Naive B cell (primary cell): Measurements from ENCODE around the gene LPAR1. TPM values are rescaled to one million over a fixed set of nuclear protein-coding genes. Genes with fewer than 3 reads are reported as not detected.
A peak's percentile ranks its signal among the peaks of the same experiment; 100 is the strongest.

ENCODE experiments used
- ATAC-seq, 2 donors: fragments of 150-1000 bp; cut with Tn5 transposase; 2 replicates each; pipeline ENCODE4 v1.10.0; 2021; ENCODE audit warnings: low read depth in 2 of 2, mild to moderate bottlenecking in 2 of 2, moderate library complexity in 2 of 2
- DNase-seq: peaks from one replicate; pipeline ENCODE4 v3.0.0; 2022
- H3K27ac Mint-ChIP-seq, 6 donors: one replicate each; pipeline ENCODE4 v1.8.0; 2020 to 2022; ENCODE audit warnings: mild to moderate bottlenecking in 6 of 6, mixed read lengths in 6 of 6, moderate library complexity in 5 of 6, inconsistent platforms in 2 of 6
- H3K27me3 Mint-ChIP-seq, 3 donors: one replicate each; pipeline ENCODE4 v1.8.0; 2021 to 2022; ENCODE audit warnings: mixed read lengths in 3 of 3, mild to moderate bottlenecking in 1 of 3
- H3K36me3 Mint-ChIP-seq, 2 donors: one replicate each; pipeline ENCODE4 v1.8.0; 2020 to 2022; ENCODE audit warnings: mixed read lengths in 2 of 2, inconsistent platforms in 1 of 2, mild to moderate bottlenecking in 1 of 2
- H3K4me1 Mint-ChIP-seq, 3 donors: one replicate each; pipeline ENCODE4 v1.8.0; 2020 to 2022; ENCODE audit warnings: mixed read lengths in 3 of 3, inconsistent platforms in 1 of 3, mild to moderate bottlenecking in 1 of 3, moderate library complexity in 1 of 3
- H3K4me3 Mint-ChIP-seq, 8 donors: one replicate each; pipeline ENCODE4 v1.8.0; 2020 to 2022; ENCODE audit warnings: mild to moderate bottlenecking in 8 of 8, mixed read lengths in 8 of 8, moderate library complexity in 8 of 8, inconsistent platforms in 2 of 8
- H3K9me3 Mint-ChIP-seq, 7 donors: one replicate each; pipeline ENCODE4 v1.8.0; 2020 to 2022; ENCODE audit warnings: mixed read lengths in 7 of 7, mild to moderate bottlenecking in 5 of 7, inconsistent platforms in 2 of 7, moderate library complexity in 1 of 7
- polyA plus RNA-seq, 6 donors: library from polyadenylated mRNA; unstranded; fragments of 300-500 nt; fragmentation: Illumina TruSeq; gene quantifications; one replicate each; pipeline ENCODE4 v1.2.3, GENCODE V29; 2021; ENCODE audit warnings: low read depth in 6 of 6

The LPAR1 gene
- polyA plus RNA-seq, 6 donors from 2014 or later: not detected

DNA sequence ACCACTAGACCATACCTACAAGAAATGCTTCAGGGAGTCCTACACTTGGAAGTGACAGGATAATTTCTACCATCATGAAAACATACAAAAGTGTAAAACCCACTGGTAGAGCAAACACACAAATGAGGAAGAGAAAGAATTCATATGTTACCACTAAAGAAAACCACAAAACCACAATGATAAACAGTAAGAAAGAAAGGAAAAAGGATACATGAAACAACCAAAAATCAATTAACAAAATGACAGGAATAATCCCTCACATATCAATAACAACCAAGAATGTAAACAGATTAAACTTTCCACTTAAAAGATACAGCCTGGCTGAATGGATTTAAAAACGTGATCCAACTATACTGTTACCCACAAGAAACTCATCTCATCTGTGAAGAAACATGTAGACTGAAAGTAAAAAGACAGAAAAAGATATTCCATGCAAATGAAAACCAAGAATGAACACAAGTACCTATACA lies 83.4 kb downstream of the LPAR1 start:
- Mint-ChIP-seq H3K36me3 (peaks cover 0 to 27% of the 10 kb centered on the region in 2 donors), H3K4me3 (peak overlapping the region in 1 of 8 donors; percentile 7), H3K27me3 (no peaks in the 10 kb centered on the region), H3K9me3 (peaks cover 13 to 53% (median 30%) of the 10 kb centered on the region in 7 donors), H3K4me1 (peaks cover 3 to 12% (median 11%) of the 10 kb centered on the region in 3 donors), H3K27ac (peak overlapping the region in 1 of 6 donors; percentile 38)
- DNase-seq (no peak), ATAC-seq (no peak)

DNA sequence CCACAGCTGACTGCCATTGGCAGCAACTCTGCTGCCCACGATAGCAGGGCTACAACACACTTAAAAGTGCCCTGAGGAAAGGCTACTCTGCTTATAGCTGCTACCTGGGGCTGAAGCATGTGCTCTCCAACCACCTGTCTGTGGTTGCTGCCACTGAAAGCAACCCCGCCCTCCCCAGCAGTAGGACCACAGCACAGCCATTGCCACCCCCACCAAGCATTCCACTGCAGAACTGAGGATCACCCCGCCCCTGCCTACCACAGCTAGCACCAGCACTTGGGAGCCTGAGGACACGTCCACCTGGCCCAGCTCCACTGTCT lies 85.8 kb downstream of the LPAR1 start:
- peaks cover 0 to 27% of the 10 kb centered on the region in 2 donors for H3K36me3 Mint-ChIP-seq
- H3K27me3 Mint-ChIP-seq: no peaks in the 10 kb centered on the region
- peaks cover 3 to 12% (median 11%) of the 10 kb centered on the region in 3 donors for H3K4me1 Mint-ChIP-seq
- DNase-seq (no peak), ATAC-seq (no peak)
- peaks cover 10 to 37% (median 21%) of the 10 kb centered on the region in 7 donors for H3K9me3 Mint-ChIP-seq
- peak overlapping the region in 2 of 8 donors; percentile 22 to 55 for H3K4me3 Mint-ChIP-seq
- no peak overlapping the region for H3K27ac Mint-ChIP-seq

DNA sequence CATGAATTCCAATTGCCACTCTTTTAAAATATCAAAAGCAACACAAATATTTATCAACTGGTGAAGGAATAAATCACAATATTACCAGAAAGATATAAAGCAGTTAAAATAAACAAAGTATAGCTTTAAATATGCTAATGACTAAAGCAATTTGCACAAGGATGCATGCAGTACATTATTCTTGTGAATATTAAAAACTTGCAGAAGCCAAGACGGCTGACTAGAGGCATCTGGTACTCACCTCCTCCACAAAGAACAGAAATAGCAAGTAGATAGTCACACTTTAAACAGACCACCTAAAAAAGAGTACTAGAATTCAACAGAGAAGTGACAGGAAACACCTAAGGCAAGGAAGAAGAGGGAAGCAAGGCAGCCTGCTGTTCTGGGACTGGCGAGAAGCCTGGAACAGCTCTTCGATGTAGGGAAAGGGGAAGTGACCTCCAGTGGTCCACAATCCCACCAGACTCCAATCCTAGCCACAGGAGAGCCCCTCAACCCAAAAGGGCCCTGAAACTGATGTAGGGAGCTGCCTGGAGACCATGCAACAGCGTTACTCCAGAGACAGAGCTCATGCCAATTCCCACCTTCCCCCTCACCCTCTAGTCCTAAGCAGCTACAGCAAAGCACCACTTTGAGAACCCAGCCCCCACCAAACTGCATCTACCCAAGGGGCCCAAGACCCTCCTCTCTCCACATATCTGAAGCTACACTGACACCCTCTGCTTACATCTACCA lies 86.3 kb downstream of the LPAR1 start:
- H3K9me3 Mint-ChIP-seq: peaks cover 10 to 35% (median 20%) of the 10 kb centered on the region in 7 donors
- peaks cover 0 to 27% of the 10 kb centered on the region in 2 donors for H3K36me3 Mint-ChIP-seq
- no peak for ATAC-seq
- H3K4me3 Mint-ChIP-seq: peak overlapping the region in 2 of 8 donors; percentile 17 to 55
- no peaks in the 10 kb centered on the region for H3K27me3 Mint-ChIP-seq
- no peak for DNase-seq
- H3K4me1 Mint-ChIP-seq: peaks cover 3 to 12% (median 11%) of the 10 kb centered on the region in 3 donors
- peak overlapping the region in 1 of 6 donors; percentile 41 for H3K27ac Mint-ChIP-seq

DNA sequence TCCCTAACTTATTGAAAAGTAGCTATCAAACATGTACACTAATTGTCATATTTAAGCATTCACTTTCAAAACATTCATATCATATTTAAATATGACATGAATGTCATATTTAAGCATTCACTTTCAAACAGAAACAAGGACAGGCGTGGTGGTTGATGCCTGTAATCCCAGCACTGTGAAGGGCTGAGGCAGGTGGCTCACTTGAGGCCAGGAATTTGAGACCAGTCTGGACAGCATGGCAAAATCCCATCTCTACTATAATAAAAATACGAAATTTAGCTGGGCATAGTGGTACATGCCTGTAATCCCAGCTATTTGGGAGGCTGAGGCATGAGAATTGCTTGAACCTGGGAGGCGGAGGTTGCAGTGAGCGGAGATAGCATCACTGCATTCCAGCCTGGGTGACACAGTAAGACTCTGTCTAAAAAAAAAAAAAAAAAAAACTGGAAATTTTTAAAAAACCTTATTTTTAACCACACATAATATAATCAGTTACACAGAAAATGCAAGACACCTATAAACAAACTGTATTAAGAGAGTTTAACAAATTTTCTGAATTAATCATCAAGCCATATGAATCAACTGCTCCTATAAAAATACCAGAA lies 88.1 kb downstream of the LPAR1 start:
- H3K4me3 Mint-ChIP-seq: no peak overlapping the region
- peaks cover 0 to 4% (median 0%) of the 10 kb centered on the region in 3 donors for H3K27me3 Mint-ChIP-seq
- DNase-seq (no peak), ATAC-seq (no peak)
- H3K9me3 Mint-ChIP-seq: peaks cover 10 to 23% (median 14%) of the 10 kb centered on the region in 7 donors
- H3K27ac Mint-ChIP-seq: no peak overlapping the region
- peaks cover 0 to 27% of the 10 kb centered on the region in 2 donors for H3K36me3 Mint-ChIP-seq
- H3K4me1 Mint-ChIP-seq: peaks cover 3 to 12% (median 10%) of the 10 kb centered on the region in 3 donors

DNA sequence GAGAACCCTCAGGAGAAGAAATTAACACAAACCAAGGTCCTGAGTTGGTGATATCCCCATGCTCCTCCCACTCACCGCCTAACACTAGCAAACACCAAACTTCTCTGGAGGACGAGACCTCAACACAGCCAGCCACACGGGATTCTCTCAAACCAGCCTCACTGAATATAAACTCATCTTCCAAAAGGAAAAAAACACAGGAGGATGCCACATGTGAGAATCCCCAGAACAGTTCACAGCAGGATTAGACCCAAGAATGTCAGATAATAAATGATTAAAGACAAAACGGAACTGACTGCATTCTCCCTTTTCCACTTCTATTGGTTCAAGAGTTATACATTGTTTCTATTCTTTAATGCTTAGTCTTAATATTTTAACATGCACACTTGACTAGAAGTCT lies 89.2 kb downstream of the LPAR1 start:
- Mint-ChIP-seq H3K4me3 (no peak overlapping the region), H3K27ac (no peak overlapping the region), H3K9me3 (peaks cover 3 to 15% (median 6%) of the 10 kb centered on the region in 7 donors), H3K36me3 (peaks cover 0 to 19% of the 10 kb centered on the region in 2 donors), H3K27me3 (peaks cover 0 to 4% (median 0%) of the 10 kb centered on the region in 3 donors), H3K4me1 (peaks cover 0 to 8% (median 3%) of the 10 kb centered on the region in 3 donors)
- ATAC-seq (no peak), DNase-seq (no peak)

DNA sequence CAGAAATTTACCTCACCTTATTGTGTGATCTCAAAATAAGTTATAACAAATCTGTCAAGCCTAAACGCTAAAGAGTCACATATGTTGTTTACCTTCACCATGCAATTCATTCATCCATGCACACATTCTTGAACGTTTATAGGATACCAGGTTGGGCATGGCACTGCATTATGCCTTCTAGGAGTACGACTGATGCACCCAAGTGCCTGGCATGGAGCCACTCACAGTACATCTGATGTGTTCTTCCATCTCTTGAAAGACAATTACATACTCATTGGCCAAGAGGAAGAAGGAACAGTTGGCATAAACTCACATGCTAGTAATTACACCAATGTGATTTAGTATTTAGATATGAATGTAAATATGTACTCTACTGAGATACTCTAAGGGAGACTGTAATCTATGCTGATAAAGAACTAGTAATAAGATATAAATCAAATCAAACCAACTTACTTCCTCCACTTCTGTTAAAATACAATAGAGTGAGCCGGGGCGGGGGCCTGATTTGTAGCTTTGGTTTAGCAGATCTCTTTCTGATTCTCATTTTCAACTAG lies 90.7 kb downstream of the LPAR1 start:
- ATAC-seq: no peak
- H3K27me3 Mint-ChIP-seq: peaks cover 0 to 4% (median 0%) of the 10 kb centered on the region in 3 donors
- H3K9me3 Mint-ChIP-seq: peaks cover 0 to 4% (median 0%) of the 10 kb centered on the region in 7 donors
- H3K27ac Mint-ChIP-seq: no peak overlapping the region
- H3K4me3 Mint-ChIP-seq: no peak overlapping the region
- no peak for DNase-seq
- H3K4me1 Mint-ChIP-seq: peaks cover 0 to 8% (median 3%) of the 10 kb centered on the region in 3 donors
- peaks cover 0 to 4% of the 10 kb centered on the region in 2 donors for H3K36me3 Mint-ChIP-seq

DNA sequence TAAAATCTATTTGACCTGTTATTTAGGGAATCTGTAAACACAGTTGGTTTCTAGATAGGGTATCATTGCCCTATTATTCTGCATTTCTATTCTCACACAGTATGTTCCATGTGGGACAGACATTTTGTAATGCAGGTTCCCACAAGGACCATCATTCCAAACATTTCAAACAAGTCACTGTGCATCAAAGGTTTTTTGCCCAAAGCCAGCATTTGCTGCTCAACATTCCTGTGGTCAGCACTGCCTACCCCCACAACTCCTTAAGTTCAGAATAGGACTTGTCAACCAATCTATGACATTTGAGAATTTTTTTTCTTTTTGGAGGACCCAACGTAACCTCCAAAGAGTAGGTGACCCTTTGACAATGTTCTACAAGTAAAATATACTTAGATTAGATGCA lies 95.7 kb downstream of the LPAR1 start:
- Mint-ChIP-seq H3K27ac (no peak overlapping the region), H3K9me3 (peaks cover 0 to 2% (median 0%) of the 10 kb centered on the region in 7 donors), H3K36me3 (no peaks in the 10 kb centered on the region), H3K27me3 (peaks cover 0 to 4% (median 0%) of the 10 kb centered on the region in 3 donors), H3K4me1 (peaks cover 2 to 8% (median 6%) of the 10 kb centered on the region in 3 donors), H3K4me3 (no peak overlapping the region)
- no peak for DNase-seq
- ATAC-seq: no peak

DNA sequence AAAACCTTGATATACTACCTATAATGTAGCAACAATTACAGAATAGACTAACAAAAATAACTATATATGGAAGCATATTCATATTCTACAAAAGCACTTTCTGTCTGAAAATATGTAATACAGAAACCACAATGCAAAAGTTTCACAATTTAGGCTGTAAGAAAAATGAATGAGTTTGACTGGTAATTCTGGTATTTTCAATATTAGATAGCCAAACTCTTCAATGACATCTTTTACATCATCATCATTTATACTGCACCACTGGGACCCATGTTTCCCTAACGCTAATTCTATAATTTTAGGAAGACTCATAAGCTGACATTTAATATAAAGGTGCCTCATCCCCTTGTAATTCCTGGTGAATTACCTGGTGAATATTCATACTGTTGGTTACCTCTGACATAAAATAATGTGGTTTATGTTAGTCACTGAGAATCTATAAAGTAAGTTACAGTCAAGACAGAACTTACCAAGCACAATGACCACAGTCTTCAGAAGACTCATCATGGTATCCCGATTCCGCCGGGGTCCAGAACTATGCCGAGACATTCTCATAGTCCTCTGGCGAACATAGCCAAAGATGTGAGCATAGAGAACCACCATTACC lies 97.2 kb downstream of the LPAR1 start:
- no peak overlapping the region for H3K27ac Mint-ChIP-seq
- peaks cover 0 to 4% (median 0%) of the 10 kb centered on the region in 3 donors for H3K27me3 Mint-ChIP-seq
- no peak for DNase-seq
- H3K9me3 Mint-ChIP-seq: peaks cover 0 to 2% (median 0%) of the 10 kb centered on the region in 7 donors
- H3K36me3 Mint-ChIP-seq: no peaks in the 10 kb centered on the region
- H3K4me1 Mint-ChIP-seq: peaks cover 2 to 8% (median 6%) of the 10 kb centered on the region in 3 donors
- no peak for ATAC-seq
- no peak overlapping the region for H3K4me3 Mint-ChIP-seq

DNA sequence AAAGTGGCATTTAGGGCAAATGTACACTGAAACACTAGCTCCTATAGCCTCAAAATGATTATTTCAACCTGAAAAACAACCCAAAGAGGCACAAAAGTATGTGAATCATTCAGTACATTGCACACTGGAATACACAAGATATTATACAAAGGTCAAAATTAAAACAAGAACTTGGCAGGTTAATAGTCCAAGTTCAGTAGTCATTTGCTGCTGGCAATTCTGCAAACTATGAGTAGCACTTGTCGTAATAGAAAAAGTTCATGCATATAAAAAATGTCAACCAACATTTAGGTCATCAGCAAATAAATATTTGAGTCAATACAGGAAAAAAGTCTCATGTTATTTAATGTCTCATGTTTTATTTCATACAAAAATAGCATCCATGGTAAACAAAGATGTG lies 98.7 kb downstream of the LPAR1 start:
- Mint-ChIP-seq H3K4me3 (no peak overlapping the region), H3K27me3 (no peaks in the 10 kb centered on the region), H3K9me3 (peaks cover 0 to 2% (median 0%) of the 10 kb centered on the region in 7 donors), H3K27ac (no peak overlapping the region), H3K36me3 (no peaks in the 10 kb centered on the region), H3K4me1 (peaks cover 2 to 8% (median 6%) of the 10 kb centered on the region in 3 donors)
- ATAC-seq: no peak
- no peak for DNase-seq

DNA sequence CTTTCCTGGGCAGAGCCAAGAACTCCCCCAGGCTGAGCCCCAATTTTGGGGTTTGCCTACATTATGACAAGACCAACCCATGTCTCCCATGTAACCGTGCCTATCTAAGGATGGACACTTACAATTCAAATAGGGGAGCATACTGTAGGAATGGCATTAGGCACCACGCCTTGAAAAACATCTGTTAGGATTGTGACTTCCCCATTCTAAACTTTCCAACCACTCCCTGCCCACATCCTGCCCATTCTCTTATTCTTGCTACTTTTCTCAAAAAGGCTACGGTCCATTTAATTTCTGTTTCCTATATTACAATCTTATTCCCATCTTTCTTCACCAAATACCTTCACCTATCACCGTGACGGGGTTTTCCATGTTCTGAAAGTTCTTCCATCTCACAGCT lies 99.2 kb downstream of the LPAR1 start:
- no peaks in the 10 kb centered on the region for H3K27me3 Mint-ChIP-seq
- H3K36me3 Mint-ChIP-seq: no peaks in the 10 kb centered on the region
- H3K4me1 Mint-ChIP-seq: peaks cover 2 to 8% (median 6%) of the 10 kb centered on the region in 3 donors
- peaks cover 0 to 2% (median 0%) of the 10 kb centered on the region in 7 donors for H3K9me3 Mint-ChIP-seq
- H3K4me3 Mint-ChIP-seq: no peak overlapping the region
- no peak for DNase-seq
- H3K27ac Mint-ChIP-seq: no peak overlapping the region
- ATAC-seq: no peak

DNA sequence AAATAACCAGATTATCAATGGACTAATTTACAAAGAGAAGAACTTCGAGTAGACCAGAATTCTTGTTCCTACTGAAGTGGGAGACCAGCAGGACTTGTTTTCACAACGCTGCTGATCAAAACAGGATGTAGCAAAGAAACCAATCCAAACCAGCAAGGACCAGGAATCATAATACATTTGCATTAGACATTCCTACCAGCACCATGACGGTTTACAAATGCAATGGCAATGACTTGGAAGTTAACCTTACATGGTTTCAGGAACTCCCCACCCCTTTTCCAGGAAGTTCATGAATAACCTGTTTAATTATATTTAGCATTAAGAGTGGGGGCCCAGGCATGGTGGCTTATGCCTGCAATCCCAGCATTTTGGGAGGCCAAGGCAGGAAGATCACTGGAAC lies 100.0 kb downstream of the LPAR1 start:
- ATAC-seq (no peak), DNase-seq (no peak)
- Mint-ChIP-seq H3K9me3 (peaks cover 0 to 2% (median 0%) of the 10 kb centered on the region in 7 donors), H3K4me3 (no peak overlapping the region), H3K36me3 (no peaks in the 10 kb centered on the region), H3K4me1 (peaks cover 2 to 15% (median 6%) of the 10 kb centered on the region in 3 donors), H3K27me3 (no peaks in the 10 kb centered on the region), H3K27ac (no peak overlapping the region)

DNA sequence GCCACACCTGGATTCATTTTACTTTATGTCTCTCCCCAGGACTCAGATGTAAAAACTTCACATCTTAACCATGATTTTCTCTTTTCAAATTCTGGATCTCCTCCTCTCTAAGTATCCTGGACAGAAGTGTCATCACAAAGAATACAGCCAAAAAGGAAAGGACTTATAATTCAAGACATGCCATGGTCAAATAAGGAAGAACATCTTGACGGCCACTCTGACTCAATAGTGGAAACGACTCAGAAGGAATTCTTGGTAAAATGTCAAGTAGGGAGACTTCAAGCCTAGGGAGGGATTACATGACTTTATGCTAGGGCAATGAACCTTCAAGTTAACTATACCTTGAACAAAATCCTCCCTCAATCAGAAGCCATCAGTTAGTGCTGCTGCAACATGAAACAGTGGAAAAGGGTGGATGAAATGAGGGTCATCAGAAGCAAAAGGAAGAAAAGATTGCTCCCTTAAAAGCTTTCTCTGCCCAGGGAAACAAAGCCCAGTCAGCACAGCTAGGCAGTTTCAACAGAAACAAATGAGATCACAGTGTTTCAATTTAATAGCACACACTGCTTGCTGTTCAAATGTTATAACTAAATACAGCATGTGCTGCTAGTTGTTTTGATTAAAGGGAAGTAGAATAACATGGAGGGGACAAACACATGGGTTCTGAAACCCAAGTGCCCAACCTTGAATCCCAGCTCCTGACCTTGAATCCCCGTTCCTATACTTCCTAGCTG lies 101.4 kb downstream of the LPAR1 start:
- Mint-ChIP-seq H3K4me1 (peaks cover 2 to 20% (median 6%) of the 10 kb centered on the region in 3 donors), H3K4me3 (no peak overlapping the region), H3K36me3 (no peaks in the 10 kb centered on the region), H3K9me3 (peaks cover 0 to 2% (median 0%) of the 10 kb centered on the region in 7 donors), H3K27ac (no peak overlapping the region), H3K27me3 (no peaks in the 10 kb centered on the region)
- no peak for DNase-seq
- ATAC-seq: no peak

DNA sequence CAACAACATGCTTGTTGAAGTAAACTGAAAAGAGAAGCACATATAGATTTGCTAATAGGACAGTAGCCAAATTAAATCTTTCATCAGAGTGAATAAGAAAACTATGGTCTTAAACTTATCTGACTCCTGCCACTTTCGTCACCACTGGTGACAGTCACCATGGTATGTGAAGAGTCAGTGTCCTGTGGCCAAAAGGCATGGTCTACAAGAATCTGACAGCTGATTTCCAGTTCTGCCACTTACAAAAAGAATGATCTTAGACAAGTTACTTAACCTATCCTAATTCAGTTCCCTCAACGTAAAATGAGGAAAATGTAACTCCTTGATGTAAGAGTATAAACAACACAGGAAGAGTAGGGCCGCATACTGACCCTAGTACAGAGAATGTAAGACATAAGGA lies 102.0 kb downstream of the LPAR1 start:
- H3K36me3 Mint-ChIP-seq: no peaks in the 10 kb centered on the region
- H3K9me3 Mint-ChIP-seq: peaks cover 0 to 2% (median 0%) of the 10 kb centered on the region in 7 donors

More for the DNA sequence above, 102.0 kb downstream of the LPAR1 start:
- peaks cover 2 to 20% (median 6%) of the 10 kb centered on the region in 3 donors for H3K4me1 Mint-ChIP-seq
- no peak overlapping the region for H3K27ac Mint-ChIP-seq
- ATAC-seq: no peak
- H3K4me3 Mint-ChIP-seq: no peak overlapping the region
- DNase-seq: no peak
- H3K27me3 Mint-ChIP-seq: no peaks in the 10 kb centered on the region
